Activated CD4-positive, alpha-beta T cell treated with anti-CD3 and anti-CD28 coated beads, Interleukin-2, Interleukin-4, amounts not matched to agents 100 ng/mL and 50 ng/mL, durations not matched to agents 16 hours and 8 hours (primary cell): ENCODE data around the gene FCHSD2.
A peak's percentile ranks its signal among the peaks of the same experiment; 100 is the strongest.
"Not testable (repeated sequence)": the region's sequence is repeated elsewhere in the genome, so short reads cannot be mapped to it uniquely, and the experiment has no call there.

ENCODE experiments used
- DNase-seq: peaks from one replicate; pipeline ENCODE4 v3.0.0-alpha.2; 2020; ENCODE audit warnings: low spot score

Gene FCHSD2

DNA sequence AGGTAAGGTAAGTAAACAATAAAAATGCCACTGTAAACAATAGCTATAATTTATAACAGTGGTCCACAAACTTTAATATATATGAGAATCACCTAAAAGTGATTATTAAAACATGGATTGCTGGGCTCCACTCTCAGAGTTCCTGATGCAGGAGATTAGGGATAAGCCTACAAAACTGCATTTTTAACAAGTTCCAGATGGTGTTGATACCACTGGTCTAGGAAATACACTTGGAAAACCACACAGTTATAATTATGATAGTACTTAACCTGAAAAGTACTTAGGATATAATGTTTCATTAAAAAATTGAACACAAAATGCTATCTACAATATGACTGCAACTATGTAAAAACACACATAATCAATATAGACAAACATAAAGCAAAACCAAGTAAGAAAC, 20.4 kb downstream of the FCHSD2 start:
- DNase-seq: no peak

GRCh38 chr11:73117071-73117470, 25.0 kb downstream of the FCHSD2 start:
- no peak for DNase-seq

DNA sequence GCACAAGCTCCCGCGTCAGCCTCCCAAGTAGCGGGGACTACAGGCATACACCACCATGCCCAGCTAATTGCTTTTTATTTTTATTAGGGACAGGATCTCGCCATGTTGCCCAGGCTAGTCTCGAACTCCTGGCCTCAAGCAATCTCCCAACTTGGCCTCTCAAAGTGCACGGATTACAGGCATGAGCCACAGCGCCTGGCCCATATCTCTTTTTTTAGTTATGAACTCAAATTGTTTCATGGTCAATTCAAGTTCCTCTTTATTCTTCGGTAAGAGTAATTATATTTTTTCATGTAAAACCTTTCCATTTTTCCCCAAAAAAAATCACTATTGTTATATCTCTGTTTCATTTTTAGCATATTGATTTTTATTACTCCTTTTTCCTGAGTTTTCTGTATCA, 25.5 kb downstream of the FCHSD2 start:
- no peak for DNase-seq

DNA sequence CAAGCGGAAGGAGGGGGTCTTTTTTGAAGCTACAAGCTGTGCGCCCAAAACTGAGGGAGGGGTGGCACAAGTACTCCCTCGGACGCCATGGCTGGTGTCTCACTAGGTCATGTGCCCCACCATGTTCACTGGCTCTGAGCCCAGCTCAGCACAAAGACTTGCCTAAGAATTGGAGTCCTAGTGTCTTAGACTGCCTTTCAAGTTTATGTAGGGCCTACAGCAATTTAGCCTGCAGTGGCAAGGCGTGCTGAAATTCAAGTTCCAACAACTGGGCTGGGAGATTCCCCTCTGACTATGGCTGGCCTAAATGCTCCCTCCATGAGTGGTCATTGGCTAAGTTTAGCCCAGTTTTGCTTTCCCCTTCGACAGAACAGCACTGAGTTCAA, 27.3 kb downstream of the FCHSD2 start:
- no peak for DNase-seq

DNA sequence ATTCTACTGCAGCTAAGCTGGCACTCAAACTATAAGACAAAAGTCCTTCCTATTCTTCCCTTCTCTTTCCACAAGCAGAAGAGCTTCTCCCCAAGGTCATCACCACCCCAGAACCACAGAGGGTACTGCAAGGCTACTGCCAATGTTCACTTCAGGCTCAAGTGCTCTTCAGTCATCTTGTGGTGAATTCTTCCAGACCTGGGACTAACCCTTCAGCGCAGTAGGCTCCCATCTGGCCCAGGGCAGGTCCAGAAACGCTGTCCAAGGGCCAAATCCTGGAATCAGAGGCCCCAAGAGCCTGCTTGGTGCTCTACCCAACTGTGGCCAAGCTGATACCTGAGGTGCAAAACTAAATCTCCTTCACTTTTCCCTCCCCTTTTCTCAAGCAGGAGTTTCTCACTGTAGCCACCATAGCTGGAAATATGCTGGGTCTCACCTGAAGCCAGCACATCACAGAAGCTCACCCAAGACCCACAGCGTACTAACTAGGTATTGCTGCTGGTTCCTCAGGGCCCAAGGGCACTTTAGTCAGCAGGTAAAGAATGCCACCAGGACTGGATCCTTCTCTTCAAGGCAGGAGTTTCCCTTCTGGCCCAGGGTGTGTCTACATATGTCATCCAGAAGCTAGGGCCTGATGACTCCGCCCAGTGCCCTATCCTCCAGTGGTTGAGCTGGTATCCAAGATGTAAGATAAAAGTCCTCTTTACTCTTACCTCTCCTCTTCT, 27.8 kb downstream of the FCHSD2 start:
- DNase-seq: no peak

DNA sequence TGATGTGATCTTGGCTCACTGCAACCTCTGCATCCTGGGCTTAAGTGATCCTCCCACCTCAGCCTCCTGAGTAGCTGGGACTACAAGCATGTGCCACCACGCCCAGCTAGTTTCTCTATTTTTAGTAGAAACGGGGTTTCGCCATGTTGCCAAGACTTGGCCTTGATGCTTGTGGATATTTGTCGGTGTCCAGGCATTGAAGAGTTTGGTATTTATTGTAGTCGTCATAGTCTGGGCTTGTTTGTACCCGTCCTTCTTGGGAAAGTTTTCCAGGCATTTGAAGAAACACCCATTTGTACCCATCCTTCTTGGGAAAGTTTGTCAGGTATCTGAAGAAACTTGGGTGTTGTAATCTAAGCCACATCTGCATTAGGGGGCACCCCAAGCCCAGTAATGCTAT, 28.7 kb downstream of the FCHSD2 start:
- DNase-seq: no peak

- no peak for DNase-seq
These were observed 34.5 kb downstream of the FCHSD2 start for GRCh38 chr11:73107597-73107996.

DNA sequence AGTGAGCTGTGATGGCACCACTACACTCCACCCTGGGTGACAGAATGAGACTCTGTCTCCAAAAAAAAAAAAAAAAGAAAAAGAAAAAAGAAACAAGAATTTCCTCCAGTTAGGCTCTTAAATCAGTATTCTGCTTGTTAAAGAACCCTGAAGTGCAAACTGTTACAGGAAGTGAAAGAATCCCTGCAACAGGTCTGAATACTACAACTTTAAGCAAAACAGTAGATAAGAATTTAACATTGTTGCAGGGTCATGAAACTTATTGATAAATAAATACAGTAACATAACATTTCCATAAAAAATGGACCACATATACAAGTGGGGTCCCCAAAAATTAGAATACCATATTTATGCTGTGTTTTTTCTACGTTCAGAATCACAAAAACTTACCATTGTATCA, 35.8 kb downstream of the FCHSD2 start:
- DNase-seq: no peak

- DNase-seq: no peak
These were observed 41.5 kb downstream of the FCHSD2 start for GRCh38 chr11:73100578-73100977.

DNA sequence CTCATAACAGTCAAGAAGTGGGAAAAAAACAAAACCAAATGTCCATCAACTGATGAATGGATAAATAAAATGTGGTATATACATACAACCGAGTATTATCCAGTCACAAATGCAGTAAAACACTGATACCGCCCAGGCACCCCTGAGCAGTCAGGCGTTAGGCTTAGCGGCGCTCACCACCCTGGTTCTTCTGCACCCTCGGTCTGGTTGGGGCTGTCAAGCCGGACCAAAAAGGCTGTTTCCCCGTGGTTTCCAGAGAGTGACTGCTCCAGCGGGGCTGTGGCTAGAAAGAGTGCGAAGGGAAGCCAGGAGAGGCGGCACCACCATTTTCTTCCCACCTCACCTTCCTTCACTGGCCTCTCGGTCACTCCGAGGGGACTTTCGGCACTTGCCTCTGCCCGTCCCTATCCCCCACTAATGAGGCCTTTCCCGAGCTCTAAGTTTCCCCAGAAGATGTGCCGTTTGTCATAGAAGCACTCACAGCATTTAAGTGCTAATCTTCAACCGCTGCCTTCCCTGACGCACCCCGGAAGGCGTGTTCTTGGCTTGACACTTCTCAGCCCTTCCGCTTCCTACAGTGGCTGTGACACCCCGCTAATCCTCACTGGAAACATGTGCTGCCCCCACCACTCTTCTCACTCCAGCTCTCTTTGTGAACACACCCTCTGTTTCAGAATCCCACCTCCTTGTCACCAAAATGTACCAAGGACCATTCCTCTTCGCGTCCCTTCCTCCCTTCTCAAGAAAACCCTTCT, 42.4 kb downstream of the FCHSD2 start:
- no peak for DNase-seq

DNA sequence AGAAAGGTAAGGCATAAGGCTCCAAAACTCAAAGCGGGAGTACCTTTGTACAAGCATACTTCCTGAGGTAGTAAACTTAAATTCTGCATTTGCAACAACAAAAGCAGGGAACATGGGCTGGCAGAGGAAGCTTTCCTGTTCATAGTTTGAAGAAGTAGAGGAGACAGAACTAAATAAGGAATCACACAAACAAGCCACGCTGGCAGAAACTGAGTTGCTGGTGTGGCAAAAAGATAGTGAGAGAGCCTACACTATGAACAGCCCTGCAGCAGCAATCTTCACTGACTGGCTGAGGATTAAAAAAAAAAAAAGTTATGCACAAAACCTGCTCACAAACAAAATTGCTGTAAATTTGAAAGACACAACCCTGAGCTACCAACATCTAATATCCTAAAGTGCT, 46.5 kb downstream of the FCHSD2 start:
- no peak for DNase-seq

GRCh38 chr11:73091521-73092305, 50.4 kb downstream of the FCHSD2 start:
- no peak for DNase-seq

DNA sequence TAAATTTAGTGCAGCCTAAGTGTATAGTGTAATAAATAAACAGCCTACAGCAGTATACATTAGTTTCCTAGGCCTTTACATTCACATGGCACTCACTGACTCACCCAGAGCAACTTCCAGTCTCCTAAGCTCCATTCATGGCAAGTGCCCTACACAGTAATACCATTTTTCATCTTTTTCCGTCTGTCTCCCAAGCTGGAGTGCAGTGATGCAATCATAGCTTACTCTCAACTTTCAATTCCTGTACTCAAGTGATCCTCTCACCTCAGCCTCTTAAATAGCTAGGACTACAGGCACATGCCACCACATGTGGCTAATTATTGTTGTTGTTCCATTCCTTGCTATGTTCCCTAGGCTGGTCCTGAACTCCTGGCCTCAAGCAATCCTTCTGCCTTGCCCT, 54.4 kb downstream of the FCHSD2 start:
- DNase-seq: no peak

- no peak for DNase-seq
These were observed 56.8 kb downstream of the FCHSD2 start for GRCh38 chr11:73085189-73085875.

DNA sequence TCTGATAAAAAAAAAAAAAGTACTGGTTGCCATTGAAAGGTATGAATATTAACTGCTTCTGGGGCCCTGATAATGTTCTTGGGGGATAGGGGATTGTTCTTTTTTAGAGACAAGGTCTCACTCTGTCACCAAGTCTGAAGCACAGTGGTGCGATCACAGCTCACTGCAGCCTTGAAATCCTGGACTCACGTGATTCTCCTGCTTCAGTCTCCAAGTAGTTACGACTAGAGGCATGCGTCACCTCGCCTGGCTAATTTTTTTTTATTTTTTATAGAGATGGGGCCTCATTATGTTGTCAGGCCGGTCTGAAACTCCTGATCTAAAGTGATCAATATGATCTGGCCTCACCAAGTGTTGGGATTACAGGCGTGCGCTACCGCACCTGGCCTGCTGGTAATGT, 63.5 kb downstream of the FCHSD2 start:
- DNase-seq: no peak

DNA sequence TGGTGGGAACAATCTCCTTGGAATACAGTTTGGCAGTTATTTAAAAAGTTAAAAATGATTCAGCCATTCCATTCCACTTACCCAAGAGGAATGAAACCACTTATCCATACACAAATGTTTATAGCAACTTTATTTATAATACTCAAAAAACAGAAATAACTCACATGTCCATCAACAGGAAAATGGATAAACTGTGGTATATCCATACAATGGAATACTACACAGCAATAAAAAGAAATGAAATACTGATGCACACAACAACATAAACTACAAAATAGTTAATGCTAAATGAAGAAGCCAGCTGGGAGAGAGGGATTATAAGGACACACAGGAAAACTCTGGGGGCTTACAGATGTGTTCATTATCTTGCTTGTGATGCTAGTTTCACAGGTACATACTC, 64.7 kb downstream of the FCHSD2 start:
- no peak for DNase-seq

GRCh38 chr11:73074319-73074718, 67.8 kb downstream of the FCHSD2 start:
- DNase-seq: no peak

DNA sequence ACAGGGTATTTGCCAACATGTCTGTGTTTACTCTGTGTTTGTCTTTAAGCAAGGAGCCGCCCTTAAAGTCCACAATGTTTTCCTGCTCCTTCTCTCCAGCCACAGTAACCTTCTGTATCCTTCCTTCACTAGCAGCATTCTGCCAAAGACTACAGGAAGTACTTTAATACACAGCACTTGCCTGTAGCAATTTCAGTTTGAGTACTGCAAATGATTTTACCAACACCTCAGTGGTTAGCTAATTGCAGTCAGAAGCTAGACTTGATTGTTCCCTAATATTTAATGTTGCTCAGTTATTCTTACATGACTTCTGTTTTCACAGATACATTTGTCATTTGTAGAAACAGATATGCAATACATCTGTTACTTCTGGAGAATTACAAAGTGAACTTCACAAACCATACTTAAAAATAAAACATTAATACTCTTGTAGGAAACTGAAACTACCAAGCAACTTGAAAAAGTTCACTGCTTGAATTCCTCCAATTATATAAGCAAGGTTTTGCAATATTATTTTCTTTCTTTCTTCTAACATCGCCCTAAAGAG, 69.1 kb downstream of the FCHSD2 start:
- peak; percentile 54 for DNase-seq

DNA sequence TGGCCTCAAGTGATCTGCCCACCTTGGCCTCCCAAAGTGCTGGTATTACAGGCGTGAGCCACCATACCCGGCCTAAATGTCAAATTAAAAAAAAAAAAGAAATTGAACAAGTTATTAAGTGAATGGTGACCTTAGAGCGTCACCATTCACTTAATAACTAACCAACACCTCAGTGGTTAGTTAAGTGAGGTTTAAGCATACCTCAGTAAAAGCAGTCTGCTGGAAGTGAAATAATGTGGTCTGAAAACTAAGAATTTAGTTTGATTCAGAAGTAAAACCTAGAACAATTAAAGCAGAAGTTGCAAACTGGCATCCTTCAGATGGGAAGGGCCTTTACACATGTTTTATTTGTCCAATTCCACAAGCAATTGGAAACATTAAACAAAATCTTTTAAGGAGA, 71.5 kb downstream of the FCHSD2 start:
- DNase-seq: no peak

DNA sequence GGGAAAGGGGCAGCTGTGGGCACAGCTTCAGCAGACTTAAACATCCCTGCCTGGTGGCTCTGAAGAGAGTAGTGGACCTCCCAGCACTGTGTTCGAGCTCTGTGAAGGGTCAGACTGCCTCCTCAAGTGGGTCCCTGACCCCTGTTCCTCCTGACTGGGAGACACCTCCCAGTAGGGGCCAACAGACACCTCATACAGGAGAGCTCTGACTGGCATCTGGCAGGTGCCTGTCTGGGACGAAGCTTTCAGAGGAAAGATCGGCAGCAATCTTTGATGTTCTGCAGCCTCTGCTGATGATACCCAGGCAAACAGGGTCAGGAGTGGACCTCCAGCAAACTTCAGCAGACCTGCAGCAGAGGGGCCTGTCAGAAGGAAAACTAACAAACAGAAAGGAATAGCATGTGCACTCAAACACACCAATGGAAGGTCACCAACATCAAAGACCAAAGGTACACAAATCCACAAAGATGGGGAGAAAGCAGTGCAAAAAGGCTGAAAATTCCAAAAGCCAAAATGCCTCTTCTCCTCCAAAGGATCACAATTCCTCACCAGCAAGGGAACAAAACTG, 80.2 kb downstream of the FCHSD2 start:
- DNase-seq: not testable (repeated sequence)

GRCh38 chr11:73061434-73061833, 80.7 kb downstream of the FCHSD2 start:
- DNase-seq: not testable (repeated sequence)

DNA sequence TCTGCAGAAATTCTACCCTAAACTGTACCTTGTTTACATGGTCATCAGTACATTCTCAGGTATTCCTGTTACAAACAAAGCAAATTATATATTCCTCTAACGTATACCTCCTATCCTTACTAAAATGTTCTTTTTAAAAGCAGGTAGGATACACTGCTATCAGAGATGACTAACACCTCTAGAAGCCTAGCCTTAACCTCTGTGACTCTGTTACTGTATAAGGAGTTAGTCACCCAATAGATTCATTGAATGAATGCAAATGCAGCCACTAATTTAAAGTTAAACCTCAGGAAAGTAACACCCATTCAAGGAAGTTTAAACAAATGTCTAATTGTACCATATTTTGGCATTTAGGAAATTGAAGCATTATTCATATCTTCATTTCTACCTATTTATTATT, 82.2 kb downstream of the FCHSD2 start:
- DNase-seq: no peak
